Suprapubic skin (tissue), 3 donors: ENCODE results near the gene CCR9.

Experiments used
- CTCF ChIP-seq, 2 donors: fragments of 200-600 bp in 1 of 2; fragments of 450-650 bp in 1 of 2; sonication (generic) in 1 of 2; IDR thresholded peaks; one replicate each; pipeline ENCODE4 v1.5.1; 2016 to 2019; ENCODE audit warnings: antibody characterized with exemption in 2 of 2, mild to moderate bottlenecking in 1 of 2, moderate library complexity in 1 of 2
- POLR2A ChIP-seq, 2 donors: fragments of 450-650 bp; IDR thresholded peaks; one replicate each; pipeline ENCODE4 v1.6.1; 2017; ENCODE audit warnings: antibody characterized with exemption in 2 of 2, mild to moderate bottlenecking in 2 of 2, moderate library complexity in 2 of 2

- no peak for TF ChIP-seq POLR2A (IDR thresholded peaks at IDR 0.05)
- no peak for TF ChIP-seq CTCF (IDR thresholded peaks at IDR 0.05)
These were observed 25.3 kb downstream of the CCR9 start for GRCh38 chr3:45911511-45912226.
